ENCODE measurements around the gene MEOX2.

DNA sequence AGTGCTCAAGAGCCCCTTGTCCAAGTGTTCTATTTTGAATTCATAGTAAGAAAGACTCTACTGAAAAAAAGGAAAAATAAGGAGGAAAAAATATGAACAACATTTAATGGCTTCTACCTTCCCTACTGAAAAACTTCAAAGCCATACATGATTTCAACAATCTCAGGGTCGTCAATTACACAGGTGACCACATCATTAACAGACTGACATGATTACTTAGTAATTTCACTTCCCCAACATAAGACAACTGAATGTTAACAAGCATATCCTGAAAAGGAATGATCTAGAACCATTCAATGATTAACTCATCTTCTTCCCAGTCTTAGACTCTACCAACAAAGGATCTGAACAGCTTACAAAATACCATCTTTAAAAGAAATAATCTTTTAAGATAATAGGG lies 34.8 kb downstream of the MEOX2 start:
- TF ChIP-seq EZH2phosphoT487 (IDR thresholded peaks at IDR 0.05; ENCODE audit: insufficient read depth, low read depth), result no peak
- TF ChIP-seq EZH2 (IDR thresholded peaks at IDR 0.05; ENCODE audit: insufficient read depth, poor library complexity, severe bottlenecking), result no peak
